GM18499 (cell line): ENCODE results near the gene FDXACB1.

Source experiments
- ATAC-seq: cut with Tn5 transposase; IDR thresholded peaks from one replicate; pipeline ENCODE4 v1.9.1; 2021; ENCODE audit warnings: moderate number of reproducible peaks; ENCODE audit not compliant: insufficient read depth, unreplicated experiment

Gene FDXACB1

GRCh38 chr11:111878849-111879636 lies at the start of gene FDXACB1, which contains the start of gene CFAP68:
Gene FDXACB1 (minus strand): TSS chr11:111879165. CDS start chr11:111879132, 33 bp downstream.
Gene CFAP68 (plus strand): TSS chr11:111879541. CDS start chr11:111879561, 20 bp downstream.
- ATAC-seq = peak; percentile 73

DNA sequence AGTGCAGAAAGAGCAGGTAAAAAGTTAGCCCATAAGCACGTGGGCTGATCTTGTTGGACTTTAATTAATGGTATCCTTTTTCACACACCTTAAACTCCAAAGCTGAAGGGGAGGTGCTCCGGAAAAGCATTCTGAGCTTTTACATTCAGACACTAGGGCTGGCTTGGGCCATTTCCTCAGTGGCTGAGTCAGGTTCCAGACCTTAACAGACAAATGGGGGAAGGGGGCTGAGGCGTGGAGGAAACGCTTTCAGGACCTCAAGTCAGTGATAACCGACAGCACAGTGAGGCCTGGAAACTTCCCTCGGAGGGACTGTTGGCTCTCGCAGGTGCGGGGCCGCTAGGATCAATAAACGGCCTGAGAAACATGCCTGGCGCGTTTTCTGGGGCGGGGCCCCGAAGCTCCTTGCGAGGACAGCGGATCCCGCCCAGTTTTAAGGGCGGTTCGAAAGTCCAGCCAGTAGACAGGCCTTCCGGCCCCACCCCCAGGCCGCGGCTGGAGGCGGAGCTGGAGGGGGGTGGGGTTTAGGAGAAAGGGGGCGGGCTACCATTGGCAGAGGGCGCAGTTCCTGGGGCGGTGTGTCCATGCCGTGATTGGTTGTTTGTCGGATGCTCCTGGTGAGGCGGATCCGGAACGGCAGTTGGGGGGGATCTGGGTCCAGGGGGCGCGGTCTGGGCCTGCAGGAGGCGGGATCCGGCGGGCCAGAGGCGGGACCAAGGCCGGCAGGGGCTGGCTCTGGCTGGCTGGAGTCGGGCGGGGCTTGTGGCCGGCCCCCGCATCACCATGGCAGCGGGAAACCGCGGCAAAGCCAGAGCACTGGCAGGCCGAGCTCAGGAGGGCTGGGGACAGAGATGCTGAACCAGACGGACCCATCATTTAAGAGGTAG lies 47.8 kb upstream of the FDXACB1 start:
- peak; percentile 77 for ATAC-seq

GRCh38 chr11:111925953-111926352 lies 47.0 kb upstream of the FDXACB1 start:
- ATAC-seq = no peak

GRCh38 chr11:111923951-111924350 lies 45.0 kb upstream of the FDXACB1 start:
- ATAC-seq = no peak

- ATAC-seq = no peak
Observed at GRCh38 chr11:111923351-111923788, 44.4 kb upstream of the FDXACB1 start.

- no peak for ATAC-seq
Observed at GRCh38 chr11:111922803-111923202, 43.8 kb upstream of the FDXACB1 start.

DNA sequence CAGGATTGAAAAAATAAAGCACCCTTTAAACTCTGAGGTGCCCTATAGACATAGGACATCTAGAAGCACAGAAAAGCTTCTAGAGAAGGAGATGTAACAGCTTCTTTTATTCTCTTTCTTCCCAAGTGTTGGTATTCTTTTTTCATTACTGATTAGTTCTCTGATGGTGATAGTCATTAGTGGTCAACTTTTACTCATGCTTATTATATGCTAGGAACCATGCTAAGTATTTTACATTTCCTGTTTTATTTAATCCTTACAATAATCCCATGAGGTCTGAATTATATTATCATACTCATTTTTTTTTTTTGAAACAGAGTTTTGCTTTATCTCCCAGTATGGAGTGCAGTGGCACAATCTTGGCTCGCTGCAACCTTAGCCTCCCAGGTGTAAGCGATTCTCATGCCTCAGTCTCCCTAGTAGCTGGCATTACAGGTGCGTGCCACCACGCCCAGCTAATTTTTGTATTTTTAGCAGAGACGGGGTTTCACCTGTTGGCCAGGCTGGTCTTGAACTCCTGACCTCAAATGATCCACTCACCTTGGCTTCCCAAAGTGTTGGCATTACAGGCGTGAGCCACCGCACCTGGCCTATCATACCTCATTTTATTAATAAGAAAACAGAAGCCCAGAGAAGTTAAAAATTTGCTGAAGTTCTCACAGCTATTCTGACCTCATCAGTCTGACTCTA lies 42.7 kb upstream of the FDXACB1 start:
- no peak for ATAC-seq

DNA sequence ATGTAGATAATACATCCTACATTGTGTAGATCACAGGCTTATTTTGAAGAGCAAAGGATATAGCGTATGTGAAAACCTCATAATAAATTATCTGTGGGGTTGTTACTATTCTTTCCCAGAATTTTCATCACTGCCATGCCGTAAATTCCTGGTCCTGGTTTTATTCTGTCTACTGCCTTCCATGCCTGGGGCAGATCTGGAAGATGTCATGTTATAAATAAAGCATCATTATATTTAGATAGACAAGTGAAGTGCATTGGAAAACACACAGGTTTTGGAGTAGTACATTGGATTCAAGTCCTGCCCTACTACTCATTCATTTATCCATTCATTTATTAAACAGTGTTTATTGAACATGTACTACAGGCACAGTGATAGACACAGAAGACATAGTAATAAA lies 41.9 kb upstream of the FDXACB1 start:
- ATAC-seq = no peak

GRCh38 chr11:111918390-111919256 lies 39.7 kb upstream of the FDXACB1 start, which contains the start of gene C11orf52:
Gene C11orf52 (plus strand): TSS chr11:111918913. CDS start chr11:111918973, 60 bp downstream.
- no peak for ATAC-seq

GRCh38 chr11:111917788-111918187 lies 38.8 kb upstream of the FDXACB1 start:
- no peak for ATAC-seq

DNA sequence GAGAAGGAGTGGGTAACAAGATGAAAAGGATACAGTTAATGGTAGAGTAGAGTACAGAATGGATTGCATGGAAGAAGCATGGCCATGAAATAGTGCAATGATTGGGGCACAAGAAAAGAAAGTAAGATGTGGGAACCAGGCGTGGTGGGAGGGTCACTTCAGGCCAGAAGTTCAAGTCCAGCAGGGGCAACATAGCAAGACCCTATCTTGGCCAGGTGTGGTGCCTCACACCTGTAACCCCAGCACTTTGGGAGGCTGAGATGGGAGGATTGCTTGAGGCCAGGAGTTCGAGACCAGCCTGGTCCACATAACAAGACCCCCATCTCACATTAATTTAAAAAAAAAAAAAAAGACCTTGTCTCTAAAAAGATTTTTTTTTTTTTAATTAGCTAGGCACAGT lies 38.3 kb upstream of the FDXACB1 start:
- no peak for ATAC-seq

GRCh38 chr11:111916768-111917167 lies 37.8 kb upstream of the FDXACB1 start:
- no peak for ATAC-seq

DNA sequence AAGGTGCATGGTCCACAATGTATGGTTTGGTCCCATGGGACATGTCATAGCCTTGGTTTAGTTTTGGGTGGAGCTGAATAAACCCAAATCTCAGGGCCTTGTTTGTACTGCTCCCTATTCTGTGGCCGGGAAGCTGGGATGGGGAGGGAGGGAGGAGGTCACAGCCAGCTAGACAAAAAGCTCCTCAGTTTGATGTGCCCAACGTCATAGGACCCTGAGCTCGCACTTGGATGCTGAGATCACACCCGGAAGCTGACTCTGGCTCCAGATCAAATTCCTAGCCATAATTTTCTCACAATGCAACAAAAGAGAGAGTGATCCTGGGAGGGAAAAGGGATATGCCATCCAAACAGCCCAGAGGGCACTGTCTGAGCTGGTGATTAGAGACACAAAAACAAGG lies 35.0 kb upstream of the FDXACB1 start:
- no peak for ATAC-seq

DNA sequence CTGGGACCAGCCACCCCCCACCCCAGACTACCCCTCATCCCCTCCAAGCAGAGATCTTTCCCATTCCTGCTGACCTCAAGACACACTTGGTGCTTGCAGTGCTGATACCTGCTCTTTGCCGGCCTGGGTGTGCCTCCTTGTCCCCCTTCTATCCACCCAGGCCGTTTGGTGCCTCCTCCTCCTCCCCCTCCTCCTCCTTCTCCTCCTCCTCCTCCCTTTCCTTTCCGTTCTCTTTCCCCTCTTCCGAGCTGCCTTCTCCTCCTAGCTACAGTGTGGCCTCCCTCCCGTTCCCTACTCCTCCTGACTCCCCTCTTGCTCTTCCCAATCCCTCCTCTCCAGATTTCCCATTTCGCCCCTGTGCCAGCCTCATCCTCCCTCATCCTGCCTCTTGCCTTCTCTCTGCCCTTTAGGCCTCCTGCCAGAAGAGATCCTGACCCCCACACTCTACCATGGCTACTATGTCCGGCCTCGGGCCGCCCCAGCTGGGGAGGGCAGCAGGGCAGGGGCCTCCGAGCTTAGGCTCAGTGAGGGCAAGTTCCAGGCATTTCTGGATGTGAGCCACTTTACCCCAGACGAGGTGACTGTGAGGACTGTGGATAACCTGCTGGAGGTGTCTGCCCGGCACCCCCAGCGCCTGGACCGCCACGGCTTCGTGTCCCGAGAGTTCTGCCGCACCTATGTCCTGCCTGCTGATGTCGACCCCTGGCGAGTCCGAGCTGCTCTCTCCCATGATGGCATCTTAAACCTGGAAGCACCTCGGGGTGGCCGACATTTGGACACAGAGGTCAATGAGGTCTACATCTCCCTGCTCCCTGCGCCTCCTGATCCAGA lies 34.3 kb upstream of the FDXACB1 start:
- no peak for ATAC-seq

- ATAC-seq = no peak
Observed at GRCh38 chr11:111912535-111912934, 33.6 kb upstream of the FDXACB1 start, which contains the start of gene HSPB2. Gene HSPB2 (plus strand): TSS chr11:111912734. CDS start chr11:111912830, 96 bp downstream.

DNA sequence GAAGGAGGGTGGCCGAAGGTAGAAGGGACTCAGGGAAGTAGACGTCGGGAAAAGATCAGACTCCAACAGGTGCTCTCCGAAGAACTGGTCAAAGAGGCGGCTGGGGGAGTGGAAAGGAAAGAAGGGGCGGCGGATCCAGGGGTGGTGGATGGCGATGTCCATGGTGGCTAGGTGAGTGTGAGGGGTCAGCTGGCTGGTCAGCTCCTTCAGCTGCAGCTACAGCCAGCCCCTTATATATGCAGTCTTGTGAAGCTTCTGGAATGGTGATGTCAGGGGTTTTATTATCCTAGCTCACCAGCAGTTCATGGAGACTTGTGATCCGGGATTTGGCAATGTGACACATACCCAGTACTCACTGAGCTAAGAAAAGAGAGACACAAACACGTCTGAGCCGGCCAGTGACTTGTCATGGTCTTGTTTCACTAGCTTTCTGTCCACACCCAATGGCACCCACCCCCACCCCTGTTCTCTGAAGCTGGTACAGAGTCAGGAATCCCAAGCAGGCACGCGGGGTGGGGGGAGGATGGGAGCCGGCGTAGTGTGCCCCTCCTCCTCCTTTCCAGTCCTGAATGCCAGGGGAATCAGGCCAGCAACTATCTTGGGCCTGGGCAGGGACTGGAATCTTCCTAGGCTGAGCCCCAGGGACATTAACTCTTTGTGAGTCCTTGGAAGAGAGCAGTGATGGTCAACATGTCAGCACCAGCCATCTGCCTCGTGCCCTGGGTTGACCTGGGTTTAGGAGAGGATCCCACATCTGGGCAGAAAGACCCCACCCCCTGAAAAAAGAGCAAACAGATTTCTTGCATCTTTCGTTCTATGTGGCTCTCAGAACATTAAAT lies 32.8 kb upstream of the FDXACB1 start, which contains the start of gene CRYAB:
Gene CRYAB, minus strand, starts transcription at position 208 of the 839 bp plus-strand sequence. Its CDS starts 46 bp downstream, at position 162.
- ATAC-seq = no peak
